HG02973 (cell line): ENCODE measurements around the gene USP47.
A peak's percentile ranks its signal among the peaks of the same experiment; 100 is the strongest.
"Not testable (repeated sequence)": the region's sequence is repeated elsewhere in the genome, so short reads cannot be mapped to it uniquely, and the experiment has no call there.

ENCODE experiments used
- ATAC-seq: cut with Tn5 transposase; IDR thresholded peaks from one replicate; pipeline ENCODE4 v1.9.1; 2021; ENCODE audit warnings: moderate library complexity; ENCODE audit not compliant: unreplicated experiment

Gene USP47

GRCh38 chr11:11821899-11822298 is 19.9 kb upstream of the USP47 start:
- no peak for ATAC-seq

DNA sequence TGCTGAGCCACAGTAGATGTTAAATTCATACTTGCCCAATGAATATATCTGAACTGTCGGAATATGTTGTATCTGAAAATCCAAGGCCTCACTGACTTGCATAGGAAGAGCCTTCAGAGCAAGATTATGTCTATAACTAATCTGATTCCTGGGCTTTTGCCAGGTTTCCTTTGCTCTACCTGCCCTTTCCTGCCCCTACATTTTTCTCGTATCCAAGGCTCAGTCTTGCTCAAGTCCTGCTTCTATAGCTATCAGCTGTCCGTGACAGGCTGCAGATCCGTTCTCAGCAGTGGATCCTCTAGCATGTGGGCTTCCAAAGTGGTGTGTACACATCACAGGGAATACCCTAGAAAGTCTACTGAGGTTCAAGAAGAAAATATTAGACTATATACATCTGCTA is 18.8 kb upstream of the USP47 start:
- no peak for ATAC-seq

DNA sequence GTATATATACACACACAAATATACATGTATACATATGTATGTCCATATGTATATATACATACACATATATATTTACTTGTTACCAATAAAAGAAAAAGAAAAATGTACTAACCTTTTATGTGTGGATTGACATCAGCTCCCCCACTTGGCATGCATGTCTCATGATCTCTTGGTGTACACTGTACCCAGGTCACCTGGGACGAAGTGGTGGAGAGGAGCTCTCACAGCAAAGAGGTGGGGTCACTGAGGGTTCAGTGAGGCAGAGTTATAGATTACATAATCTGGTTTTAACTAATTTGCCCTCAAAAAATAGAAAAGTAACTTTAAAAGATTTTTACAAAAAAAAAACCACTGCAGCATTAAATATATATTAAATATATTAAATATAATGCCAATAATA is 15.5 kb upstream of the USP47 start:
- no peak for ATAC-seq

GRCh38 chr11:11827272-11827671 is 14.5 kb upstream of the USP47 start:
- ATAC-seq: no peak

DNA sequence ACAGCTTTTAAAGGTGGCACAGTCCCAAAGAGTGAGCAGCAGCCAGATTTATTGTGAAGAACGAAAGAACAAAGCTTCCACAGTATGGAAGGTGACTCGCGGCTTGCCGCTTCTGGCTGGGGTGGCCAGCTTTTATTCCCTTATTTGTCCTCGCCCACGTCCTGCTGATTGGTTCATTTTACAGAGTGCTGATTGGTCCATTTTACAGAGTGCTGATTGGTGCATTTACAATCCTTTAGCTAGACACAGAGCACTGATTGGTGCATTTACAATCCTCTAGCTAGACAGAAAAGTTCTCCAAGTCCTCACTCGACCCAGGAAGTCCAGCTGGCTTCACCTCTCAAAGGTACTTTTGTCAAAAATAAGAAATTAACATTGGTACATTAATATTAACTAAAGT is 10.4 kb upstream of the USP47 start:
- ATAC-seq: not testable (repeated sequence)

GRCh38 chr11:11836676-11837231 is 5.0 kb upstream of the USP47 start:
- no peak for ATAC-seq

DNA sequence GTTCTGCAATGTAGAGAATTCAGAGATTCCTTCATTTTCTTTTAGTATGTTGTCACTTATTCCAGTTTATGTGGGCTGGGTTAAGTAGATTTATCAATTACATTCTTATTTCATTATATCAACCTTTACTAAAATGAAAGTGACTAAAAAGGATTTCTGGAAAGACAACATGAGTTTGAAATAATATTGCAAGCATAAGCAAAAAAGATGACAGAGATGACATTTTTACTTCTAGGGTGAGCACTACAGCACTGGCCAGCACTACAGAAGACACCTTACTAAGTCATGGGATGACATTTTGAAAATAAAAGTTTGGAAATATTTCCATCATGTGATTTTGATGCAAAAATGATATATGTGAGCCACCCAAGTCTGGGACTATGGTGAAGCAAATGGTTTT is 2.1 kb upstream of the USP47 start:
- ATAC-seq: no peak

DNA sequence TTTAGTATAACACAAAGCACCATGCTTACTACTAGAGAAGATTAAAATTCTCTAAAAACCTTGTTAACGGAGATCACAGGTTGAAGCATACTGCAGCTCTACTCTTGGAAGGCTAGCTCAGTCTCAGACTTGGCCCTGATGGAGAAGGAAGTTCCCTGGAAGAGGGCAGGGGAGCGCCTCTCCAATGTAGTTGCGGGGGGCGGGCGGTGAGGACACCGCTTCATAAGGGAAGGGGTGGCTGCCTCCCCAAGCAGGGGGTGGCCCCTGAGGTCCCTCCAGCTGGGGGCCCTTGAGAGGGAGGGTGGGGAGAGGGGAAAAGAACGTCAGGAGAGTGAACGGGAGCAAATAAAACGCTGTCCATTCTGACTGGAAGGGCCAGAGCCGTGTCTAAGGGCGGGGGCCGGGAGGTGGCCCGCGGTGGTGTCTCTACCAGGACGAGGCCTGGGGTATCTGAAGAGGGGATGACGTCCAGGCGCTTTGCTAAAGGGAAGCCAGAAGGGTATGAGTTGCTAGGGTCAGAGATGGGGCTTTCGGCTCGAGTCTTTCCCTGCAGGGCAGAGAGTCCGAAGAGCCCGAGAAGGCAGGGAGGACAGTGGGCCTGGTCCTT is 553 bp upstream of the USP47 start:
- peak; percentile 40 for ATAC-seq

DNA sequence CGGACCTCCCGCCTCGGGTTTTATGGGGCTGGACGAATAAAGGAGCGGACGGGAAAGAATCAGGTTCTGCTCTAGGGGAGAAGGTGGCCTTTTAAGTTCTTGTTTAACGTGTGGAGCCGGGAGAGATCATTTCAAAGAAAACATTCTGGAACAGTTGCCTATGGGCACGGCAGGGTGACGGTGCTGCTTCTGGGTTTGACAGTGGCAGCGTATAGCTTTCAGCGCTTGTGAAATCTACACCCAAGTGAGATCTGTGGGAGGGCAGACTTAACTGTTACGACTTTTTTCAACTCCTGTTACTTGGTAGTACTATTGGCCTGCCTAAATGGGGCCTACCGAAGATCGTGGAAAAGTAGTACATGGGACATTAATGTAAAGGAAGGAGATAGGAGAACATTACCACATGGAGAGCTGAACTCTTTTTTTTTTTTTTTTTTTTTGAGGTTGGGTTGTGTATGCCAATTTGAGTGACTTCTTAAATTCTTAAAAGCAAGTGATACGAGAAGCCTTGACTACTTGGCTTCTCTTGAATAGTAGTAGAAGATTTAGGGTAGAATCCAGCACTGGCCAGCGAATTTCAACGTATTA is 743 bp downstream of the USP47 start:
- ATAC-seq: peak; percentile 35

DNA sequence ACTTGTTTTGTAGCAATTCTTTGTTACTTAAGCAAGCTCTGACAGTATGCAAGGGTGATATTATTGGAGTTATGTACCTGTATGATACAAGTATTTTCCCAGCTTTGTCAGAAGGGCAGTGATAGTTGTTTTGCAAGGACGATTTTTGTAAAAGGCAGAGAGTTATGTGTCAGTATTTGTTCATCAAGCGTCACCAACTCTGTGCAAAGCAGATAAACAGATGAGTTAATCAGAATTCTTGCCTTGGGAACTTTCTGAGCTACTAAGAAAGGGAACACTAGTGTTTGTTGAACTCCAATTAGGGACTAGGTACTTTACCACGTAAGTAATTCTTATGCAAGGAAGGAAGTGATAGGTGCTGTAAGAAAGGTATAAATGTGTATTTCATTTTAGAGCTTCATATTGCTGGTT is 1.4 kb downstream of the USP47 start:
- no peak for ATAC-seq

DNA sequence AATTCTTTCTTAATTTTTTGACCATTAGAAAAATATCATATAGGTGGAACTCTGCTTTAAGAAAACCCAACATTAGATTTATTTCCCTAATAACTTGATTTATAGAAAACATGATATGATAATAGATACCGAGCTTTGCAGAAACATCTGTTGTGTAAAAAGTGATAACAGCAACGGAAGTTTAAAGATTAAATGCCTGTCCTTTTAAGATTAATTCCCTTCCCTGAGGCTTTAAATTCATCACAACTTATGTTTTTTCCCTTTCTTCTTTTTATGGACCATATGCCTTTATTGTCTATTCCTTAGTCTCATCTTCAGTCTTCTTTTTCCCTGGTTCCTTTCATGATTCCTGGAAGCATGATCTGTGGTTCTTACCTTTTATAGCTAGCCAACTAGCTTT is 1.9 kb downstream of the USP47 start:
- no peak for ATAC-seq

- no peak for ATAC-seq
These were observed 2.5 kb downstream of the USP47 start for GRCh38 chr11:11844272-11844671.

DNA sequence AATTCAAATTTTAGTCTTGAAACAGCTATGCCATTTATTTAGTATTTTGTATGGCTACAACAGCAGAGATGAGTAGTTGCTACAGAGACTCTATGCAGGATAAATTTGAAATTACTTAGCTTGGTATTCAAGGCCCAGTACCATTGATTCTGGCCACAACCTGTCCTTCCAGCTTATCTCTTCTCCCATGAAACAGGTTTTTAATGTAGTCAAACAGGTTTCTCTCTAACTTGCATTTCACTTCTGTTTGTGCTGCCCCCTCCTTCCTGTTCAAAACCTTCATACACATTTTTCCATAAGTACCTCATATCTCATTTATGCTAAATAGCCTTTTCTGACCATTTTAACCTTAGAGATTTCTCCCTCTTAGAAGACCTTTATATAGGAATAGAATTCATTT is 3.3 kb downstream of the USP47 start:
- no peak for ATAC-seq

DNA sequence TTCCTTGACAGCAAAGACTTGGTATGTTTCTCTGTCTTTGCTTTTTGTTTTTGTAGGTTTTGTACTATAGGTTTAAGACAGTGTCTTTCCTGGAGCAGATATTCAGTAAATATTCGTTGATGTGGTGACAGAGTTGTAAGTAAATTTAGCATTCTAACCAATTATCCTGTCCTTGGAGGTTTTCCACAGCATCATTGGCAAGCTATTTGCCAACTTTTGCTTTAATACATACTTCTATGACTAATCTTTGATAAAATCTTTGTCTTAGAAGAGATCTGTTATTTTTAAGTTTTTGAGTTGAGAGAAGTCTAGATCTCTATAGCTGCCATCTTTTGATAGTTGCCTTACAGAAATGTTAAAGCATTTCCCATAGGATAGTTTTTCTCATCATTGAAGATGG is 3.8 kb downstream of the USP47 start:
- no peak for ATAC-seq

DNA sequence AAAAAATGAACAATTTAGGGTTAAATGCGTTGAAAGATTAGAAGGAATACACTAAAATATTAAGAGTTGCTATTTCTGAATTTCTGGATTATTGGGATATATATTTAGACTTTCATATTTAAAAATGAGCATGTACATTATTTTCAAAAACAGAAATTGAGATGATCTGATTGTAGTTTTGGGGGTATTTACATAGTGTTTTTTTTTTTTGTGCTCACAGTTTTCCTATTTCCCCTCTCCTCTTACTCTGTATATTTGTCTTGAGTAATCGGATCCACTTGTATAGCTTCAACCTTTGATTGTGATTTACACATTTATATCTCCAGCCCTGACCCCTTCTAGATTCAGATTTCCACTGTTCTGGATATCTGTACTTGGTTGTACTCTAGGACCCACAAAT is 5.3 kb downstream of the USP47 start:
- ATAC-seq: no peak

- ATAC-seq: peak; percentile 78
These were observed 7.3 kb downstream of the USP47 start for GRCh38 chr11:11848891-11849746.

DNA sequence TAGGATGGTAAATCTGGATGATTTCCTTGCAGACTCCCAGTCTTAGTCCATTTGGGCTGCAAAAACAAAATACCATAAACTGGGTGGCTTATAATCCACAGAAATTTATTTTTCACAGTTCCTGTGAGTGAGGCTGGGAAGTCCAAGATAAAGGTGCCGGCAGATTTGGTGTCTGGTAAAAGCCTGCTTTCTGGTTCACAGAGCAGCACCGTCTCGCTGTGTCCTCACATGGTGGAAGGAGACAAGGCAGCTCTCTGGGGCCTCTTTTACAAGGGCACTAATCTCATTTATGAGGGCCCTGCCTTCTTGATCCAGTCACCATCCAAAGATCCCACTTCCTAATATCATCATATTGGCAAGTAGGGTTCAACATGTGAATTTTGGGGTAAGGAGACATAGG is 8.9 kb downstream of the USP47 start:
- ATAC-seq: no peak

GRCh38 chr11:11856638-11857037 is 14.9 kb downstream of the USP47 start:
- ATAC-seq: no peak

GRCh38 chr11:11857769-11858168 is 16.0 kb downstream of the USP47 start:
- ATAC-seq: no peak

DNA sequence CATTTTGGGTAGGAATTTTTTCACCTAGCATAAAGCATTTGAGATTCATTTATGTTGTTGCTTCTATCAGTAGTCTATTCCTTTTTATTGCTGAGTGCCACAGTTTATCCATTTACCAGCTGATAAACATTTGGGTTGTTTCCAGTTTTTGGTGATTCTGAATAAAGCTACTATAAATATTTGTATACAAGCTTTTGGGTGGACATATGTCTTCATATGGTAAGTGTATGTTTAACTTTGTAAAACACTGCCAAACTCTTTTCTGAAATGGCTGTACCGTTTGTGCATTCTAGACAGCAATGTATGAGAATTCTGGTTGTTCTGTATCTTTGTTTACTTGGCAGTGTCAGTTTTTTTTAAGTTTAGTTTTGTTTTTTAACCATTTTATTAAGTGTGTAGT is 16.9 kb downstream of the USP47 start:
- no peak for ATAC-seq

DNA sequence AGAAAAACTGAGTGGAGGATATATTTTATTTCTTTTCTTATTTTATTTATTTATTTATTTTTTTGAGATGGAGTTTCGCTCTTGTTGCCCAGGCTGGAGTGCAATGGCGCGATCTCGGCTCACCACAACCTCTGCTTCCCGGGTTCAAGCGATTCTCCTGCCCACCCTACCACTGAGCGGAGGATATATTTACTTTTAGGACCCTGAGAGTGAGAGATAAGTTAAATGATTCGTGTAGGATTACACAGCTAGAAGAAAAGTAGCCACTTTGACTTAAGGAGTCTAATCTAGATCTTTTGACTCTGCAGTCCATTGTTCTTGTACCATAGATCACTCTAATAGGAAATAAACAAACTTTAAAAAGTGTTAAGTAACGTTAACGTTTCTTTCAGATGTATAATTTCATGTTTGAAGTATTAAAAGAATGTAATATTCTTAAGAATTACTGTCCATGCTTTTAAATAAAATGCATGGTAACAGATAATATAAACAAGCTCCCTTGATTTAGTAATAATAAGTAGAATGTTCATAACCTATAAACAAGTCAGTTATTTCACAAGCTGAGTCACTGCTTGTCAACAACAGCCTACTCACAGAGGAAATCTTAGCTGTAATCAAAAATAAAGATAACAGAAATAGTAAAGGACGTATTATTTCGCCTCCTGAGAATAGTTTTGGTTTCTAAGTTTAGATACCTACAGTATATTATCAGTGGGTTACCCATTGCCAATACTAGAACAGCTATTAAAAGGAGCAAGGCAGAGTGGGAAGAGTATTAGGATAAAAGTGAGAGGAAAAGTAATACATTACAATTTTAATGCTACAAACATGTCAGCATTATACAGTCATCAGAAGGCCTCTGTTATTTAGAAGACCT is 18.6 kb downstream of the USP47 start:
- no peak for ATAC-seq
